IPS DF 6.9 (cell line): ENCODE results near the gene GFI1B.
"Not testable (repeated sequence)": the region's sequence is repeated elsewhere in the genome, so short reads cannot be mapped to it uniquely, and the experiment has no call there.

Source experiments
- DNase-seq: peaks from one replicate; pipeline ENCODE4 v3.0.0-alpha.2; 2013; ENCODE audit warnings: low read depth, low spot score
- H3K27ac ChIP-seq: one replicate; pipeline ENCODE4 v1.5.1; 2013; ENCODE audit warnings: low read length, control low read depth
- H3K27me3 ChIP-seq: 2 replicates; pipeline ENCODE4 v1.6.1; 2013; ENCODE audit warnings: mild to moderate bottlenecking, low read length; ENCODE audit not compliant: control insufficient read depth, insufficient read depth
- H3K36me3 ChIP-seq: 2 replicates; pipeline ENCODE4 v1.6.1; 2013; ENCODE audit warnings: low read length; ENCODE audit not compliant: control insufficient read depth, insufficient read depth
- H3K4me1 ChIP-seq: 2 replicates; pipeline ENCODE4 v1.6.1; 2013; ENCODE audit warnings: low read length; ENCODE audit not compliant: control insufficient read depth, insufficient read depth
- H3K4me3 ChIP-seq: 2 replicates; pipeline ENCODE4 v1.5.1; 2013; ENCODE audit warnings: mild to moderate bottlenecking, low read length
- H3K9me3 ChIP-seq: 2 replicates; pipeline ENCODE4 v1.6.1; 2013; ENCODE audit warnings: low read length, inconsistent platforms; ENCODE audit not compliant: control insufficient read depth, insufficient read depth
- WGBS: extraction: QIAGEN DNeasy Blood & Tissue Kit; methylation state at CpG from one replicate; pipeline ENCODE4 v1.1.7; 2013; ENCODE audit warnings: mixed read lengths, missing lambda C conversion rate; ENCODE audit not compliant: insufficient read length, insufficient coverage; 5-methylcytosine and 5-hydroxymethylcytosine counted together

Gene GFI1B

GRCh38 chr9:132984202-132985070 lies 5.9 kb downstream of the GFI1B start:
- DNase-seq, result no peak
- Histone ChIP-seq H3K27me3 (peaks cover 2% of the 10 kb centered on the region; the same call in 1 of the 2 replicates), H3K4me3 (no peak overlapping the region), H3K9me3 (no peaks in the 10 kb centered on the region), H3K36me3 (no peaks in the 10 kb centered on the region), H3K27ac (no peak overlapping the region), H3K4me1 (no peaks in the 10 kb centered on the region)
- WGBS, result no CpG with 5 or more reads among the region's 20 CpGs

DNA sequence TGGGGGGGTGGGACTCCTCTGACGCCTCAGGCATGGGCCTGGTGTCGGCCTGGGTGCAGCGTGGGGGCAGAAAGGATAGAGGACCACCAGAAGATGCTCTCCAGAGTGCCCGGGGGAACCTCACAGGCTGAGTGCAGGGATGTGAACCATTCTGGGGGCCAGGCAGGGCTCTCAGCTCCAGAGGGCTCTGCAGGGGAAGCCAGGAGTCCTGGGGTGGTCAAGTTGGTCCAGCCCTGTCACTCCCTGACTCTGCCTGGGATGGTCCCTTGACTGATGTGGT lies 6.5 kb downstream of the GFI1B start:
- no peaks in the 10 kb centered on the region for H3K9me3 ChIP-seq
- no peaks in the 10 kb centered on the region for H3K27me3 ChIP-seq
- no peak overlapping the region for H3K27ac ChIP-seq
- H3K36me3 ChIP-seq, result no peaks in the 10 kb centered on the region
- WGBS, result no CpG with 5 or more reads among the region's 4 CpGs
- H3K4me1 ChIP-seq, result no peaks in the 10 kb centered on the region
- H3K4me3 ChIP-seq, result no peak overlapping the region
- no peak for DNase-seq

GRCh38 chr9:132985489-132985888 lies 7.0 kb downstream of the GFI1B start:
- Histone ChIP-seq H3K4me1 (no peaks in the 10 kb centered on the region), H3K36me3 (no peaks in the 10 kb centered on the region), H3K4me3 (no peak overlapping the region), H3K9me3 (no peaks in the 10 kb centered on the region), H3K27me3 (no peaks in the 10 kb centered on the region), H3K27ac (no peak overlapping the region)
- DNase-seq, result no peak
- WGBS, result no CpG with 5 or more reads among the region's 8 CpGs

DNA sequence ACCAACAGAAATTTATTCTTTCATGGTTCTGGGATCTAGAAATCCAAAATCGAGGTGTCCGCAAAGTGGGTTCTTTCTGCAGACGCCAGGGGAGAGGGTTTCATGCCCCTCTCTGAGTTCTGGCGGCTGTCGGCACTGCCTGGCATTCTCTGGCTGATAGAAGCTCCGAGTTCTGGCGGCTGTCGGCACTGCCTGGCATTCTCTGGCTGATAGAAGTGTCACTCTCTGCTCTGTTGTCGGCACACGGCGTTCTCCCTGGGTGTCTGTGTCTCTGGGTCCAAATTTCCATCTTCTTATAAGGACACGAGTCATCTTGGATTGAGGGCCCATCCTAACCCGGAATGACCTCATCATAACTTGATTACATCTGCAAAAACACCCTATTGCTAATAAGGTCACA lies 7.6 kb downstream of the GFI1B start:
- Histone ChIP-seq H3K27ac (no peak overlapping the region), H3K4me1 (no peaks in the 10 kb centered on the region), H3K36me3 (no peaks in the 10 kb centered on the region), H3K27me3 (no peaks in the 10 kb centered on the region), H3K4me3 (no peak overlapping the region), H3K9me3 (no peaks in the 10 kb centered on the region)
- WGBS, result no CpG with 5 or more reads among the region's 13 CpGs
- DNase-seq, result no peak

GRCh38 chr9:132986640-132987620 lies 8.4 kb downstream of the GFI1B start:
- DNase-seq, result no peak
- Histone ChIP-seq H3K27ac (no peak overlapping the region), H3K4me3 (no peak overlapping the region), H3K27me3 (no peaks in the 10 kb centered on the region), H3K36me3 (no peaks in the 10 kb centered on the region), H3K4me1 (no peaks in the 10 kb centered on the region), H3K9me3 (no peaks in the 10 kb centered on the region)
- WGBS, result no CpG with 5 or more reads among the region's 26 CpGs

DNA sequence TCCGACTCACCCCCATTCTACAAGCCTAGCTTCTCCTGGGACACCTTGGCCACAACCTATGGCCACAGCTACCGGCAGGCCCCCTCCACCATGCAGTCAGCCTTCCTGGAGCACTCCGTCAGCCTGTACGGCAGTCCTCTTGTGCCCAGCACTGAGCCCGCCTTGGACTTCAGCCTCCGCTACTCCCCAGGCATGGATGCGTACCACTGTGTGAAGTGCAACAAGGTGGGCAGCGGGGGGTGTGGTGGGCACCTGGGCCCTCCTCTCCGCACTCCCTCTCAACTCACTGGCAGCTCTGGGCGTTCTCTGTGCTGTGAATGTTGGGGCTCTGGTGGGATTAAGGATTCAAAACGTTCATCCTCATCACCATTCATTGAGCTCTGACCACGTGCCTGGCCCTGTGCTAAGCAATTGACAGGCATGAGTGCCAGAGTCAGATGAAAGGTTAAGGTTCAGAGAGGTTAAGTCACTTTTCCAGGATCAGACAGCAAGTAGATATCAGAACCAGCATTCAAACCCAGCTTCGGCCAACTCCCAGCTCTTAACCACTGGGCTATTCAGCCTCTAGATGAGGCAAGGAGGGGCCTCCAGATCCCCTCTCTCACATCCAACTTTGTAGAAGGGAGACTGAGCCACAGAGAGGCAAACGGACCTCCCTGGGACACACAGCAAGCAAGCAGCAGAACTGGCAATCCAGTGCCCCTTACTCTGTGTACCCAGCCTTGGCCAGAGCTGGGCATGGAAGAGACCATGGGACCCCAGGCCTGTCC lies 9.9 kb downstream of the GFI1B start:
- Histone ChIP-seq H3K27me3 (no peaks in the 10 kb centered on the region), H3K9me3 (no peaks in the 10 kb centered on the region), H3K4me1 (no peaks in the 10 kb centered on the region), H3K27ac (no peak overlapping the region), H3K36me3 (no peaks in the 10 kb centered on the region), H3K4me3 (no peak overlapping the region)
- WGBS, result no CpG with 5 or more reads among the region's 14 CpGs
- no peak for DNase-seq

- WGBS, result no CpG with 5 or more reads among the region's 13 CpGs
- H3K4me3 ChIP-seq, result no peak overlapping the region
- H3K27ac ChIP-seq, result no peak overlapping the region
- no peaks in the 10 kb centered on the region for H3K9me3 ChIP-seq
- no peak for DNase-seq
- no peaks in the 10 kb centered on the region for H3K4me1 ChIP-seq
- H3K36me3 ChIP-seq, result no peaks in the 10 kb centered on the region
- H3K27me3 ChIP-seq, result no peaks in the 10 kb centered on the region
These were observed 10.5 kb downstream of the GFI1B start for GRCh38 chr9:132989014-132989310.

- DNase-seq, result no peak
- no peaks in the 10 kb centered on the region for H3K36me3 ChIP-seq
- no CpG with 5 or more reads among the region's 23 CpGs for WGBS
- H3K27me3 ChIP-seq, result no peaks in the 10 kb centered on the region
- no peak overlapping the region for H3K4me3 ChIP-seq
- 0 out of 2 replicates have a peak, but pooled peaks cover 2% of the 10 kb centered on the region for H3K4me1 ChIP-seq
- H3K27ac ChIP-seq, result no peak overlapping the region
- H3K9me3 ChIP-seq, result no peaks in the 10 kb centered on the region
These were observed 11.0 kb downstream of the GFI1B start for GRCh38 chr9:132989414-132989996.

DNA sequence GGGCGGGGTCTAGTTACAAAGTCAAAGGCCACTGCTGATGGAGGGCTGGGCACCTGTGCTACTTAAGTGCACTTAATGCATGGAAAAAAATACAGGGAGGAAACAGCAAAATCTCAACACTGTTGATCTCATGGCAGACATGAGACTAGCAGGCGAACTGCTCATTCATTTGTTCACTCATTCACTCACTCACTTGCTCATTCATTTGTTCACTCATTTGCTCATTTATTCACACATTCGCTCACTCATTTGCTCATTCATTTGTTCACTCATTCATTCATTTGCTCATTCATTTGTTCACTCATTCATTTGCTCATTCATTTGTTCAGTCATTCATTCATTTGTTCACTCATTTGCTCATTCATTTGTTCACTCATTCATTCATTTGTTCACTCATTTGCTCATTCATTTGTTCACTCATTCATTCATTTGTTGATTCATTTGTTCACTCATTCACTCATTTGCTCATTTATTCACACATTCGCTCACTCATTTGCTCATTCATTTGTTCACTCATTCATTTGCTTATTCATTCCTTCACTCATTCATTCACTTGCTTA lies 11.6 kb downstream of the GFI1B start:
- not testable (repeated sequence) for H3K4me1 ChIP-seq, DNase-seq, H3K4me3 ChIP-seq, H3K36me3 ChIP-seq, H3K9me3 ChIP-seq, H3K27ac ChIP-seq, H3K27me3 ChIP-seq
- no CpG with 5 or more reads among the region's 4 CpGs for WGBS

DNA sequence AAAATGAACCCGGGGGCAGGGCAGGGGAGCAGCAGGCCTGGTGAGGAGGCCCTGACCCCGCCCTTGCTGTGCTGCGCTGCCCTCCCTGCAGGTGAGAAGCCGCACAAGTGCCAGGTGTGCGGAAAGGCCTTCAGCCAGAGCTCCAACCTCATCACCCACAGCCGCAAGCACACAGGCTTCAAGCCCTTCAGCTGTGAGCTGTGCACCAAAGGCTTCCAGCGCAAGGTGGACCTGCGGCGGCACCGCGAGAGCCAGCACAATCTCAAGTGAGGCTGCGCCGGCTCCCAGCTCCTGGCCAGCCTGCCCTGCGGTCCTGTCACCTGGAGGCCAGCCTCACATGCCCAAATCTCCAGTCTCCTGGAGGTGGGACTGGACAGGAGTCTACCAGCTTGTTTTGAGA lies 12.3 kb downstream of the GFI1B start:
- Histone ChIP-seq H3K4me1 (peaks cover 4% of the 10 kb centered on the region; the same call in 1 of the 2 replicates), H3K27ac (no peak overlapping the region), H3K4me3 (no peak overlapping the region), H3K27me3 (no peaks in the 10 kb centered on the region), H3K9me3 (no peaks in the 10 kb centered on the region), H3K36me3 (no peaks in the 10 kb centered on the region)
- no CpG with 5 or more reads among the region's 14 CpGs for WGBS
- DNase-seq, result no peak
